Activated naive CD4-positive, alpha-beta T cell treated with anti-CD3 and anti-CD28 coated beads, Interleukin-2, amount 50 U/mL, for 72 hours (primary cell): ENCODE measurements around the gene TMEM59L. TPM values are rescaled to one million over a fixed set of nuclear protein-coding genes. Genes with fewer than 3 reads are reported as not detected.

Source experiments
- ATAC-seq, 2 donors: fragments of 150-1000 bp; cut with Tn5 transposase; 2 replicates each; pipeline ENCODE4 v1.10.0; 2021; ENCODE audit warnings: mild to moderate bottlenecking in 2 of 2, moderate library complexity in 2 of 2
- DNase-seq, 2 donors: peaks; one replicate each; pipeline ENCODE4 v3.0.0; 2021 to 2022; ENCODE audit warnings: low spot score in 2 of 2
- H3K27ac Mint-ChIP-seq, 2 donors: one replicate each; pipeline ENCODE4 v1.8.0; 2022; ENCODE audit warnings: mild to moderate bottlenecking in 2 of 2, mixed read lengths in 2 of 2
- H3K36me3 Mint-ChIP-seq, 2 donors: one replicate each; pipeline ENCODE4 v1.8.0; 2022; ENCODE audit warnings: mixed read lengths in 2 of 2
- H3K9me3 Mint-ChIP-seq, 2 donors: one replicate each; pipeline ENCODE4 v1.8.0; 2022; ENCODE audit warnings: mixed read lengths in 2 of 2
- total RNA-seq, 2 donors: library from RNA; stranded (reverse); gene quantifications; one replicate each; pipeline ENCODE4 v1.2.3, GENCODE V29; 2022

Gene TMEM59L
- total RNA-seq, 2 donors from 2014 or later = 0.64 TPM; not detected in 1

GRCh38 chr19:18669883-18670282 lies 57.2 kb downstream of the TMEM59L start:
- Mint-ChIP-seq H3K36me3 (no peaks in the 10 kb centered on the region), H3K27ac (no peak overlapping the region), H3K9me3 (no peaks in the 10 kb centered on the region)
- DNase-seq (no peak), ATAC-seq (no peak)

GRCh38 chr19:18670312-18670711 lies 57.6 kb downstream of the TMEM59L start:
- H3K36me3 Mint-ChIP-seq = no peaks in the 10 kb centered on the region
- DNase-seq (no peak), ATAC-seq (no peak)
- H3K27ac Mint-ChIP-seq = no peak overlapping the region
- H3K9me3 Mint-ChIP-seq = no peaks in the 10 kb centered on the region

Other genes with a start within 250 kb of the TMEM59L start
- gene GDF15, start 226.7 kb upstream of the TMEM59L start, total RNA-seq = 1 to 10 TPM in 1 of 2 donors, under 1 TPM in 1; 0.29 to 1.4 TPM
- gene LRRC25, start 215.2 kb upstream of the TMEM59L start, total RNA-seq = not detected
- gene SSBP4, start 193.5 kb upstream of the TMEM59L start, total RNA-seq = 100 to 1,000 TPM in 1 of 2 donors, 10 to 100 TPM in 1; 31.7 to 102 TPM
- 10 to 100 TPM; 19.7 to 30.8 TPM for gene ISYNA1, start 174.7 kb upstream of the TMEM59L start, total RNA-seq
- 10 to 100 TPM; 18.8 to 23.0 TPM for gene ELL, start 90.8 kb upstream of the TMEM59L start, total RNA-seq
- gene FKBP8, start 69.3 kb upstream of the TMEM59L start, total RNA-seq = 100 to 1,000 TPM; 153 to 236 TPM
- gene KXD1, start 55.0 kb upstream of the TMEM59L start, total RNA-seq = 100 to 1,000 TPM in 1 of 2 donors, 10 to 100 TPM in 1; 75.8 to 122 TPM
- 1,000 to 10,000 TPM; 1,677 to 1,782 TPM for gene UBA52, start 41.0 kb upstream of the TMEM59L start, total RNA-seq
- 10 to 100 TPM; 25.2 to 64.0 TPM for gene REX1BD, start 24.1 kb upstream of the TMEM59L start, total RNA-seq
- not detected for gene CRLF1, start 6.1 kb upstream of the TMEM59L start, total RNA-seq
- gene KLHL26, start 24.2 kb downstream of the TMEM59L start, total RNA-seq = 10 to 100 TPM in 1 of 2 donors, 1 to 10 TPM in 1; 9.2 to 13.5 TPM
- 1 to 10 TPM; 5.6 to 7.1 TPM for gene CRTC1, start 70.8 kb downstream of the TMEM59L start, total RNA-seq
- not detected for gene COMP, start 178.4 kb downstream of the TMEM59L start, total RNA-seq
- gene UPF1, start 219.1 kb downstream of the TMEM59L start, total RNA-seq = 100 to 1,000 TPM in 1 of 2 donors, 10 to 100 TPM in 1; 81.6 to 109 TPM